Measurements from ENCODE around the gene GALNT6. TPM values are rescaled to one million over a fixed set of nuclear protein-coding genes. Genes with fewer than 3 reads are reported as not detected.

GALNT6 gene
- total RNA-seq, 1 experiment from 2014 or later, result 6.5 TPM

- ChIA-PET CTCF (no interaction called here), POLR2A (no interaction called here)
- Histone ChIP-seq H3K9me3 (ENCODE audit: control insufficient read depth, insufficient read depth, low read depth, low read length) (no peaks in the 10 kb centered on the region), H3K27ac (ENCODE audit: low read length) (no peak overlapping the region), H3K4me3 (ENCODE audit: low read depth in 2 of 2, low read length in 2 of 2) (no peak overlapping the region), H3K27me3 (ENCODE audit: control insufficient read depth, insufficient read depth, low read length) (no peaks in the 10 kb centered on the region), H3K36me3 (ENCODE audit: control insufficient read depth, insufficient read depth, low read length) (no peaks in the 10 kb centered on the region), H3K4me1 (ENCODE audit: control insufficient read depth, insufficient read depth, low read length) (no peaks in the 10 kb centered on the region)
- DNase-seq (ENCODE audit: low read depth, low spot score) (no peak), ATAC-seq (no peak)
- in situ Hi-C loops (cut with HindIII; ENCODE audit: low pct_unique_long_range_greater_than_20kb, low sequenced_read_pairs) (no loop called here), intact Hi-C loops (cut with micrococcal nuclease; ENCODE audit: unreplicated experiment) (no loop called here)
- BruUV-seq (replicated peaks), result no TSS peak
- TF ChIP-seq SIN3A (IDR thresholded peaks at IDR 0.05; ENCODE audit: borderline replicate concordance, insufficient read depth, low read depth, low read length), result no peak
- TF ChIP-seq CTCF (IDR thresholded peaks at IDR 0.05), result no peak
- no peak for TF ChIP-seq POLR2AphosphoS5 (IDR thresholded peaks at IDR 0.05; ENCODE audit: low read depth, low read length)
- TF ChIP-seq TCF7L2 (IDR thresholded peaks at IDR 0.05; ENCODE audit: low read depth, low read length), result no peak
These were observed 16.4 kb upstream of the GALNT6 start for GRCh38 chr12:51407604-51408003.

DNA sequence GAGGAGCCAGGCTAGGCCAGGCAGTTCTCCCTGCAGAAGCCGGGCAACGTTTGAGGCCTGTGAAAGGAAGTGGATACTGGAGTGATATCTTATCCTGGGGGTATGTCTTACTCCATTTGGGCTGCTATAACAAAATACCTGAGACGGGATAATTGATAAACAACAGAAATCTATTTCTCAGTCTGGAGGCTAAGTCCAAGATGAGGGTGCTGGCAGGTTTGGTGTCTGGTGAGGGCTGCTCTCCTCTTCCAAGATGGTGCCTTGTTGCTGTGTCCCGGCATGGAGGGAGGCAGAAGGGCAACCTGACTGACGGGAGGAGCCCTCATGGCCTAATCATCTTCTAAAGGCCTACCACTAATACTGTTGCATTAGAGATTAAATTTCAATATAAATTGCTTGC is 15.7 kb upstream of the GALNT6 start:
- BruUV-seq (replicated peaks), result no TSS peak
- Histone ChIP-seq H3K27me3 (ENCODE audit: control insufficient read depth, insufficient read depth, low read length) (no peaks in the 10 kb centered on the region), H3K9me3 (ENCODE audit: control insufficient read depth, insufficient read depth, low read depth, low read length) (no peaks in the 10 kb centered on the region), H3K4me3 (ENCODE audit: low read depth in 2 of 2, low read length in 2 of 2) (no peak overlapping the region), H3K27ac (ENCODE audit: low read length) (no peak overlapping the region), H3K36me3 (ENCODE audit: control insufficient read depth, insufficient read depth, low read length) (no peaks in the 10 kb centered on the region), H3K4me1 (ENCODE audit: control insufficient read depth, insufficient read depth, low read length) (no peaks in the 10 kb centered on the region)
- TF ChIP-seq CTCF (IDR thresholded peaks at IDR 0.05) (no peak), TCF7L2 (IDR thresholded peaks at IDR 0.05; ENCODE audit: low read depth, low read length) (no peak), POLR2AphosphoS5 (IDR thresholded peaks at IDR 0.05; ENCODE audit: low read depth, low read length) (no peak), SIN3A (IDR thresholded peaks at IDR 0.05; ENCODE audit: borderline replicate concordance, insufficient read depth, low read depth, low read length) (no peak)
- TF ChIP-seq, protein P1, sequence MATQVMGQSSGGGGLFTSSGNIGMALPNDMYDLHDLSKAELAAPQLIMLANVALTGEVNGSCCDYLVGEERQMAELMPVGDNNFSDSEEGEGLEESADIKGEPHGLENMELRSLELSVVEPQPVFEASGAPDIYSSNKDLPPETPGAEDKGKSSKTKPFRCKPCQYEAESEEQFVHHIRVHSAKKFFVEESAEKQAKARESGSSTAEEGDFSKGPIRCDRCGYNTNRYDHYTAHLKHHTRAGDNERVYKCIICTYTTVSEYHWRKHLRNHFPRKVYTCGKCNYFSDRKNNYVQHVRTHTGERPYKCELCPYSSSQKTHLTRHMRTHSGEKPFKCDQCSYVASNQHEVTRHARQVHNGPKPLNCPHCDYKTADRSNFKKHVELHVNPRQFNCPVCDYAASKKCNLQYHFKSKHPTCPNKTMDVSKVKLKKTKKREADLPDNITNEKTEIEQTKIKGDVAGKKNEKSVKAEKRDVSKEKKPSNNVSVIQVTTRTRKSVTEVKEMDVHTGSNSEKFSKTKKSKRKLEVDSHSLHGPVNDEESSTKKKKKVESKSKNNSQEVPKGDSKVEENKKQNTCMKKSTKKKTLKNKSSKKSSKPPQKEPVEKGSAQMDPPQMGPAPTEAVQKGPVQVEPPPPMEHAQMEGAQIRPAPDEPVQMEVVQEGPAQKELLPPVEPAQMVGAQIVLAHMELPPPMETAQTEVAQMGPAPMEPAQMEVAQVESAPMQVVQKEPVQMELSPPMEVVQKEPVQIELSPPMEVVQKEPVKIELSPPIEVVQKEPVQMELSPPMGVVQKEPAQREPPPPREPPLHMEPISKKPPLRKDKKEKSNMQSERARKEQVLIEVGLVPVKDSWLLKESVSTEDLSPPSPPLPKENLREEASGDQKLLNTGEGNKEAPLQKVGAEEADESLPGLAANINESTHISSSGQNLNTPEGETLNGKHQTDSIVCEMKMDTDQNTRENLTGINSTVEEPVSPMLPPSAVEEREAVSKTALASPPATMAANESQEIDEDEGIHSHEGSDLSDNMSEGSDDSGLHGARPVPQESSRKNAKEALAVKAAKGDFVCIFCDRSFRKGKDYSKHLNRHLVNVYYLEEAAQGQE (IDR thresholded peaks at IDR 0.05; ENCODE audit: insufficient read depth in 1 of 2, low read depth in 2 of 2, low read length in 1 of 2), result no peak
- ChIA-PET POLR2A (no interaction called here), CTCF (no interaction called here)
- intact Hi-C loops (cut with micrococcal nuclease; ENCODE audit: unreplicated experiment), result no loop called here
- DNase-seq (ENCODE audit: low read depth, low spot score) (no peak), ATAC-seq (no peak)
- in situ Hi-C loops (cut with HindIII; ENCODE audit: low pct_unique_long_range_greater_than_20kb, low sequenced_read_pairs), result no loop called here

Measured in Panc1 (cell line).